Endothelial cell (in vitro differentiated cells): ENCODE results near the gene ASPHD2. TPM values are rescaled to one million over a fixed set of nuclear protein-coding genes. Genes with fewer than 3 reads are reported as not detected.

Experiments used
- DNase-seq: peaks from one replicate; pipeline ENCODE4 v3.0.0; 2021; ENCODE audit warnings: low spot score
- H3K27ac Mint-ChIP-seq: one replicate; pipeline ENCODE4 v1.8.0; 2021; ENCODE audit warnings: mixed read lengths, inconsistent platforms; ENCODE audit not compliant: unreplicated experiment
- H3K27me3 Mint-ChIP-seq: one replicate; pipeline ENCODE4 v1.8.0; 2021; ENCODE audit warnings: mild to moderate bottlenecking, moderate library complexity, mixed read lengths, inconsistent platforms; ENCODE audit not compliant: unreplicated experiment
- H3K36me3 Mint-ChIP-seq: one replicate; pipeline ENCODE4 v1.8.0; 2021; ENCODE audit warnings: mild to moderate bottlenecking, low read depth, mixed read lengths, inconsistent platforms; ENCODE audit not compliant: unreplicated experiment
- H3K4me1 Mint-ChIP-seq: one replicate; pipeline ENCODE4 v1.8.0; 2021; ENCODE audit warnings: mild to moderate bottlenecking, mixed read lengths, inconsistent platforms; ENCODE audit not compliant: unreplicated experiment
- H3K4me3 Mint-ChIP-seq: one replicate; pipeline ENCODE4 v1.8.0; 2021; ENCODE audit warnings: mild to moderate bottlenecking, mixed read lengths, inconsistent platforms; ENCODE audit not compliant: unreplicated experiment
- H3K9me3 Mint-ChIP-seq: one replicate; pipeline ENCODE4 v1.8.0; 2021; ENCODE audit warnings: mixed read lengths, inconsistent platforms; ENCODE audit not compliant: unreplicated experiment
- long read RNA-seq: library from polyadenylated mRNA; unstranded; transcript quantifications from one replicate; pipeline ENCODE4 v2.0.0, GENCODE V29; 2020; ENCODE audit not compliant: unreplicated experiment
- total RNA-seq: library from RNA; stranded (reverse); fragmentation: NEBNext Ultra II Directional; extraction: Animal tissue kit (Norgen Biotek cat#: 25700); gene quantifications from one replicate; pipeline ENCODE4 v1.2.1, GENCODE V29; 2021; ENCODE audit not compliant: unreplicated experiment
- TF ChIP-seq, protein P1 (sequence below): fragments of 200-600 bp; sonication (generic); IDR thresholded peaks from one replicate; pipeline ENCODE4 v1.5.0; 2021; ENCODE audit warnings: antibody characterized with exemption; ENCODE audit not compliant: unreplicated experiment

Gene ASPHD2
- total RNA-seq = 14.5 TPM
- long read RNA-seq, partial matches to known transcripts = 2 of 3 reads
- long read RNA-seq, other reads (novel, unspliced or antisense) = 1 of 3 reads

- Mint-ChIP-seq H3K27ac (peak within 1 kb of the TSS; percentile 94), H3K4me3 (peak within 1 kb of the TSS; percentile 99), H3K9me3 (no peaks in the 10 kb centered on the region), H3K4me1 (peaks cover 35% of the 10 kb centered on the region), H3K36me3 (peaks cover 5% of the 10 kb centered on the region), H3K27me3 (peaks cover 2% of the 10 kb centered on the region)
- TF ChIP-seq, protein P1, sequence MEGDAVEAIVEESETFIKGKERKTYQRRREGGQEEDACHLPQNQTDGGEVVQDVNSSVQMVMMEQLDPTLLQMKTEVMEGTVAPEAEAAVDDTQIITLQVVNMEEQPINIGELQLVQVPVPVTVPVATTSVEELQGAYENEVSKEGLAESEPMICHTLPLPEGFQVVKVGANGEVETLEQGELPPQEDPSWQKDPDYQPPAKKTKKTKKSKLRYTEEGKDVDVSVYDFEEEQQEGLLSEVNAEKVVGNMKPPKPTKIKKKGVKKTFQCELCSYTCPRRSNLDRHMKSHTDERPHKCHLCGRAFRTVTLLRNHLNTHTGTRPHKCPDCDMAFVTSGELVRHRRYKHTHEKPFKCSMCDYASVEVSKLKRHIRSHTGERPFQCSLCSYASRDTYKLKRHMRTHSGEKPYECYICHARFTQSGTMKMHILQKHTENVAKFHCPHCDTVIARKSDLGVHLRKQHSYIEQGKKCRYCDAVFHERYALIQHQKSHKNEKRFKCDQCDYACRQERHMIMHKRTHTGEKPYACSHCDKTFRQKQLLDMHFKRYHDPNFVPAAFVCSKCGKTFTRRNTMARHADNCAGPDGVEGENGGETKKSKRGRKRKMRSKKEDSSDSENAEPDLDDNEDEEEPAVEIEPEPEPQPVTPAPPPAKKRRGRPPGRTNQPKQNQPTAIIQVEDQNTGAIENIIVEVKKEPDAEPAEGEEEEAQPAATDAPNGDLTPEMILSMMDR = no peak
- peak; percentile 64 for DNase-seq
Observed at GRCh38 chr22:26428515-26429457, at the start of gene ASPHD2. TSS of gene ASPHD2 (plus strand) at chr22:26429260. CDS start at chr22:26433616, 4,356 bp downstream.

DNA sequence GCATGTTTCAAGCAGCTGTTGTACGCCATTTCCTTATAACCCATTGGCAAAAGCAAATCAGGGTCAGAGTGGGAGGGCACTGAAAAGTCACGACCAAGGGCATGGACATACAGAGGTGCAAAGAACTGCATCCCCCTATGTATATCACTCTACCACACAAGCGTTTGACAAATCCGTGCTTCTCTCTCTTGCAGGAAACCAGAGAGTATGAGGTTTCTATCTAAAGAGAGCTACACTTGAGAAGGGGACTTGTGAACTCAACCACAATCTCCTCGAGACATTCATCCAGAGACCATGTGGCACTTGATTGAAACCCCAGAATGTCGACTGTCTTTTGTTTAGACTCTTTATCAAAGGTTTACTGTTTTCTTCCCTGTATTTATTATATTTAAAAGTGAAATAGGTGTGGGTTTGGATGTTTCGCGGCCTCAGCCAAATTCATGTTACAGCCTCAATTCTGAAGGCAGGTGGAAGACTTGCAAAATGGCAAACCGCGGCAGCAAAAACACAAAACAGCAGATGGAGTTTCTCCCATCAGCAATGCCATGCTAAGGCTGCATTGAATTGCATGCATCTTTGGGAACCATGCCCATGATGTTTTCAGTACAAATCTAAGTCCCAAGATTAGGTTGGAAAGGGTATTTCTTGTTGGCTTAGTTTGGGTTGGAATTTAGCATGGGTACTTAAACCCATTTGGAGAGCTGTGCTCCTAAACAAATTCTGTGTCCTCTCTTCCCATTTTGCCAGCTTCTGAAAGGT lies 48.8 kb upstream of the ASPHD2 start:
- no peak overlapping the region for H3K27ac Mint-ChIP-seq
- H3K36me3 Mint-ChIP-seq = no peaks in the 10 kb centered on the region
- no peak for DNase-seq
- no peaks in the 10 kb centered on the region for H3K9me3 Mint-ChIP-seq
- H3K27me3 Mint-ChIP-seq = no peaks in the 10 kb centered on the region
- TF ChIP-seq, protein P1 = no peak
- no peak overlapping the region for H3K4me3 Mint-ChIP-seq
- peaks cover 5% of the 10 kb centered on the region for H3K4me1 Mint-ChIP-seq

DNA sequence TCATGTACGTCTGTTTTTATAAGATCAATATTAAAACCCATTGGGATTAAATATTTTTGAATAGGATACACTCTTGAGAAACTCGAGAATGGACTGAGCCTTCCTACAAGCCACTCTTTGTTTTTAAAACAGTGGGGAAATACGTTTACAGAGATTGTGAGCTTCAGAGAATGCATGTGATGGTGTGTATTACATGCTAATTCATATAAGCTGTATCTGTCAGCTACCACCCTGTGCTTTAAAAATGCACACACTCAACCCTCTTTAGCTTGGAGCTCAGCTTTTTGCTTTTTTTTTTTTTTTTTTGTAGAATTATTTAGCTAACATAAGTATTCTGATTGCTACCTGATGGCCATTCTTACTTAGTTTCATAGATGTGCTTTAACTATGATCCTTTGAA lies 46.3 kb upstream of the ASPHD2 start:
- TF ChIP-seq, protein P1 = no peak
- Mint-ChIP-seq H3K27me3 (no peaks in the 10 kb centered on the region), H3K9me3 (no peaks in the 10 kb centered on the region)

GRCh38 chr22:26383968-26384556 lies 45.0 kb upstream of the ASPHD2 start:
- Mint-ChIP-seq H3K9me3 (no peaks in the 10 kb centered on the region), H3K27ac (no peak overlapping the region), H3K27me3 (no peaks in the 10 kb centered on the region), H3K36me3 (no peaks in the 10 kb centered on the region), H3K4me3 (no peak overlapping the region), H3K4me1 (no peaks in the 10 kb centered on the region)
- TF ChIP-seq, protein P1 = no peak
- DNase-seq = no peak

More for the DNA sequence above, 46.3 kb upstream of the ASPHD2 start:
- Mint-ChIP-seq H3K36me3 (no peaks in the 10 kb centered on the region), H3K27ac (no peak overlapping the region), H3K4me3 (no peak overlapping the region), H3K4me1 (no peaks in the 10 kb centered on the region)
- no peak for DNase-seq
